Measurements from ENCODE around the gene TRAK1.

TRAK1 gene

DNA sequence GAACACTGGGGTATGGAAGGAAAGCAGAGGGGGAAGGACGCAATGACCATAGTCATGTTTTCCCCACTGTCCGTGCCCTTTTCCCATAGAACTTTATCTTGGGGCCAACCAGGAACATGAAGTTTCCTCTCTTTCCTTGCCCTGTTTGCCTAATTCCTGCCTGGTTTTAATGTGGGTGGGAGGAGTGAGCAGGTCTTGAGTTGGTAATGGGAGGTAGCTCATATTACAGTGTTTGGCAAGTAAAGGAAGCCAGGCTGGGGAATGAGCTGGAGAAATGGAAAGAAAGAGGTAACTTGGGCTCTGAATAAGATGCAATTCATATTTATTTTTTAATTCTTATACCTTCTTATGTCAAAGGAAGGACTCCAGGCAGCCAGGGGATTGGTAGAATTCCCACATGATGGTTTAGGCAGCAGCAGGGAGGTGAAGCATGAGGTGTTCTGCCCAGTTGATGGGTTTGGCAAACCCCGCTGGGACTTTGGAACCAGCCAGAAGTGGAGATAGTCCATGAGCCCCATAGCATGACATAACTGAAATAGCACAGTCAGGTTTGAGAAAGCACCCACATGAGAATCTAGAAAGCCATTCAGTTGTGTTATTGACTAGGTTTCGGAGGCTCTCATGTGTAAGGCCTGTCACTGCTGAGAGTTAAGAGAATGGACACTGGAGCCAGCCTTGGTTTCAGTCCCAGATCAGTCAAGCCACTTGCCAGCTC, 114.8 kb downstream of the TRAK1 start:
- DNase-seq (ENCODE audit: low read depth in 2 of 2): no peak

DNA sequence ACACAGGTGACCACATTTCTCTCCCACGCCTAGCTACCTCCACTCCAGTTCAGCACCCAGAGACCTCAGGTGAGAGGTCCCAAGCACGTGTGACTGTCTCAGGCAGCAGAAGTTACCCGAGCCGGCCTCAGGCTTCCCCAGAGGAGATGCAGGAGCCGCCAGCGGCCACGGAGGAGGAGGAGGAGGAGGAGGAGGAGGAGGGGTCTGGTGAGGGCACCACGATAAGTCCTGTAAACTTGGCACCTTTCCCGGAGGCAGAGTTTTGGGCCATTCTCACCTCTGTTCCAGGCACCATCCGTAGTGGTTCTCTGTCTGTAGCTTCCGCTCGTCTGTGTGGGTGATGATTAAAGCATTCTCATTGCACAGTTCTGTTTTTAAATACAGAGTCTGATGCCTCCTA, 118.8 kb downstream of the TRAK1 start:
- no peak for DNase-seq (ENCODE audit: low read depth in 2 of 2)

DNA sequence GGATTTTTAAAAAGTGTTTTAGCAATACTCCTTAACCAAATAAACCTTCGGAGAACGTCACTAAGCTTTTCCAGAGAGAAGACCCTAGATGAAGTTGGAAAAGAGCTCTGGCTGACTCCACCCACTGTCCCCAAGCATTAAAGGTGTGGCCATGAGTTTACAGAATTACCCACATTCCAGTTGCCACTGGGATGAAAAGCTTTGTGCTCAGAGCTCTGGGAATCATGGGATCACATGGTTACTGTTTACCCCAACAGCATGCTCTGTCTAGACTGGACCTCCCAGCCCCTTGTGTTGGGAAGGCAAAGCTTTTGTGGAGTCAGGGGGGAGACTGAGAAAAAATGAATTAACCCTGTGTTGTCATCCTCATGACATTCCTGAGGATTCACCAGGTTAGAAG, 119.6 kb downstream of the TRAK1 start:
- DNase-seq (ENCODE audit: low read depth in 2 of 2): no peak

DNA sequence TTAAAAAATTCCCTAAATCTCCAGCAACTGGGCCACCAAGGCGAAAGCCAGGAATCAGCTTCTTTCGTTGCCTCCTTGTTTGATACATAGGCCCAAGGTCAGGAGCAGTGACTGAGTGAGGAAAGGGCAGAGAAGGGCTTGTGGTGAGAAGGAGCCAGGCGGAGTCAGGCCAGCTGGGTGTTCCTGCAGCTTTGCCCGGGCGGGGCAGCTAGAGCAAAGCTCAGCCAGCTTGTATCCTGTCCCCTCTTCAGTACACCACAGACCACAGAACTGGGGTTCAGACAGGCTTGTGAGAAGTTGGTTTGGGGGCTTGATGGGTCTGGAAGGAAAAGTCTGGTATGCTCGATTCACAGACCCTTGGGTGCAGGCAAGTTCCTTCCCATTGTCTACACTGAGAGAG, 122.3 kb downstream of the TRAK1 start:
- no peak for DNase-seq (ENCODE audit: low read depth in 2 of 2)

DNA sequence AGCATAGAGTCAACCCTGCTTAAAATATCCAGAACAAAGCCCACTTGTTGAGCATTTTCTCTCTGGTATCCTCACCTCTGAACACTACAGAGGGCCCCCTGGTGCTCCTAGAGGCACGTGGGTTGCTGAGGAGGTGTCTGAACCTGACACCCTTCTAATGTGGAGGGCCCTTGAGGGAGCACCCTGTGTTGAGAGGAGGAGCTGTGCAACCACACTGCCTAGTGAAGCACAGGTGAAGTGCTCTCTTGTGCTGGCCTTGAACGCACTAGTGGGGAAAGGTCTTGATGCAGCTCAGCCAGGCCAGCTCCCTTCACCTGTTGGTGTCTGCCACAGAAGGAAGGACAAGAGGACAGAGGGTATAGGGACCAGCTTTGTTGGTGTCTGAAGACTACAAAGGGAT, 122.9 kb downstream of the TRAK1 start:
- no peak for DNase-seq (ENCODE audit: low read depth in 2 of 2)

DNA sequence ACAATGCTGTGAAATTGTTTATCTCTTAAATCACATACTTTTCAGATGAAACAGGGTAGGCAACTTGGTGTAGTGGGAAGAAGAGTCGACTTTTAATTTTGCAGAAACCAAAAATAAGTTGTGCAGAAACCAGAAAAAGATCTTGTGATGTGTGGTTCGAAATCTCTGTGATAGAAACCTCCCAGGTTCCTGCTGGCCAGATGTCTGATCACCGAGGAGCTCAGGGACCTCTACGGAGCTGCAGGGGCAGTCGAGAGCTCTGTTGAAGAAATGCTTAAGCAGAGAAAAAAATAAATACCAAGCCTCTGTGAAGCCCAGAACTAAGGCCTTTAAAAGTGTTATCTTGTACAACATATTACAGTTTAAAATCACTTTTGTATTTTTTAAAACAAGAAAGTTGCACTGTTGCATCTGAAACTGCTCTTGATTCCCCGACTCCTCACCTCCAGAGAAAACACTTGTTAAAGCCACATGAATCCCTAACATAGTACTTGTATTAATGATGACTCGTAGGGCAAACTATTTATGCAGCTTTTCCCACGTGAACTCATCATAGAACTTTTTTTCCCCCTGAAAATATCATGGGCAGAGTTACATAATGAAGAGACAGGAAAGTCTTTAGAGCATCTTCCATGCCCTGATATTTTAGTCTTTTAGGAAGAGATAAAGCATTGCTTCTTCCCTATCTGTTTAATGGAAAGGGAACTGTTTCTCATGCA, 123.6 kb downstream of the TRAK1 start:
- DNase-seq (ENCODE audit: low read depth in 2 of 2): no peak

DNA sequence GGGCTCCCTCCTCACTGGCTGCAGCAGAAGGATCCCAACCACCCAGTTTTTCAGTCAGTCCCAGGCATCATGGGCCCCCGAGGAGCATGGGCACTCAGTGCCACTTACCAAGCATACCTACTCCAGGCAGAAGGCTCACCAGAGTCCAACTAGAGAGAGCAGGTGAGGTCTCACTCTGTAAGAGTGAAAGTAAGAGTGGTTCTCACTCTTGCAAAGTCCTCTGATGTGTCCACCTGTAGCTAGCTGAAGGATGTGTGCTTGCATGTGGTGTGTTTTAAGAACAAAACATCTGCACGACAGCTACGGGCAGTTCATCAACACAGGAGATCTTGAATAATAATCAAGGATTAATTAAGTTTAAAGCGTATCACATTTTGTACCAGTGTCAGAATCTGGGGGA, 125.1 kb downstream of the TRAK1 start:
- DNase-seq (ENCODE audit: low read depth in 2 of 2): no peak

DNA sequence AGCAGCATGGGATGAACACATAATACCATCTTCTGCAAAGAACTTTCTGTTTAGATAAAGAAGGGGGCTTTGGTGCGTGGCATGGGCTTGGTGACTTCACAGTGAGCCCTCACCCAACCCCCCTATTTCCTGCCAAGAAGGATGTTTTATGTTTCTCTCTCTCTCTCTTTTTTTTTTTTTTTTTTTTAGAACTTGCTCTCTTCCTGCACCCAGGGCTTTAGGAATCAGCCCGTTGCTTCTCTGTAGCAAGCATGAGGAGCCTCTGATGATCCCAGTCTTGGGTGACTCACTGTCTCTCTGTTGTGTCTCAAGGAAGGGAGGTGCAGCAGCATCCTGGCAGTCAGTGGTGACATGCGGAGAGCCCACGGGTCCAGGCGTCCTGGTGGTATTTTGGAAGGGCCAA, 125.8 kb downstream of the TRAK1 start:
- no peak for DNase-seq (ENCODE audit: low read depth in 2 of 2)

DNA sequence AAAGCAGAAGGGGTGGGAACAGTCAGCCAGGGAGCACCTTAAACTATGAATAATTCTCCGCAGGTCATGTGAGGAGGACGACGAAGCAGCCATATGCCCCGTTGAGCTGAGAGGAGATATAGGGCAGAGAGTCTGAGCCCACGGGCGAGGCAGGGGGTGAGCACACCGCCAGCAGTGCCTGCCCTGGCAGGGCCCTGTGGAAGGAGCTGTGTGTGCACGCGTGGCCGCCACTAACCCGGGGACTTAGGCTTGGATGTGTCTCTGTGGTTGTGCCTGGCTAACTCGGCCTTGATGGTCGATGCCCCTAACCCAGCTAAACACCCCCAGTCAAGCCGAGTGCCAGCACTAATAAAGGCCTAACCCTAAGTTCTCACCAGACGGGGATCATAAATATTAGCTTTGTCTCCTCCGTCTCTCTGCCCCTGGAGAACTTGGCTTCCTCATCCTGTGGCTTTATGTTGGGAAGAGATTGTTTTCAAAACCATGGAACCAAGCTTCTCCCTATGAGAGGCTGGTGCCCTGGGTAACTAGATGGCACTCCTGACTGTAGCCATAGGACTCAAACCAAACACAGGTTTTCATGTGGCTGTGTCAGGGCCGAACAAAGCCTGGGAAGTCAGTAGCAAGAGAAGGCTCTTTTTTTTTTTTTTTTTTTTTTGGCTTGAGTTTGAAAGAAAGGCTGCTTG, 129.4 kb downstream of the TRAK1 start:
- no peak for DNase-seq (ENCODE audit: low read depth in 2 of 2)

DNA sequence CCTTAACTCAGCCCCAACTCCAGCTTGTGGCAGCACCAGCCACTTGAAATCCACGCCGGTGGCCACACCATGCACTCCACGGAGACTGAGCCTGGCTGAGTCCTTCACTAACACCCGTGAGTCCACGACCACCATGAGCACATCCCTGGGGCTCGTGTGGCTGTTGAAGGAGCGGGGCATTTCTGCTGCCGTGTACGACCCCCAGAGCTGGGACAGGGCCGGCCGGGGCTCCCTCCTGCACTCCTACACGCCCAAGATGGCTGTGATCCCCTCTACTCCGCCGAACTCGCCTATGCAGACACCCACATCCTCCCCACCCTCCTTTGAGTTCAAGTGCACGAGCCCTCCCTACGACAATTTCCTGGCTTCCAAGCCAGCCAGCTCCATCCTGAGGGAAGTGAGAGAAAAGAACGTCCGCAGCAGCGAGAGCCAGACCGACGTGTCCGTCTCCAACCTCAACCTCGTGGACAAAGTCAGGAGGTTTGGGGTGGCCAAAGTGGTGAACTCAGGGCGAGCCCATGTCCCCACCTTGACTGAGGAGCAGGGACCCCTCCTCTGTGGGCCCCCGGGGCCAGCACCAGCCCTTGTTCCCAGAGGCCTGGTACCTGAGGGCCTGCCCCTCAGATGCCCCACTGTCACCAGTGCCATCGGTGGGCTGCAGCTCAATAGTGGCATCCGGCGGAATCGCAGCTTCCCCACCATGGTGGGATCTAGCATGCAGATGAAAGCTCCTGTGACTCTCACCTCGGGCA, 132.0 kb downstream of the TRAK1 start:
- DNase-seq (ENCODE audit: low read depth in 2 of 2): no peak

DNA sequence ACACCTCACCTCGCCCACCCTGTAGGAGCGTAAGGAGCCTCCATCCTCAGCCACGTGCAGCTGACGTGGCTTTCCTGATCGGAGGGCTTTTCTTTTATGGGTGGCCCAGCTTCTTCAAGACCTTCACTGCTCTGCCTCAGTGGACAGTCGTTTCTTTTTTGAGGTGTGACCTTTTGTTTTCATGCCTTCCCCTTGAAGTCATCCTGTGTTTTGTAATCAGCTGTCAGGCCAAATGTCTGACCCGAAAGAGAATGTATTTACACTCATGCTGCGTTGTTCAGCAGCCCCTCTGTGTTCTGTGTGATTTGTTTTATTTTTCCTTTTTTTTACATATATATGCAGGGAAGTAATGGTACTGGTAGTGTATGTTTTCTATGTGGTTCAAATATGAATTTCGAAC, 133.0 kb downstream of the TRAK1 start:
- DNase-seq (ENCODE audit: low read depth in 2 of 2): no peak

DNA sequence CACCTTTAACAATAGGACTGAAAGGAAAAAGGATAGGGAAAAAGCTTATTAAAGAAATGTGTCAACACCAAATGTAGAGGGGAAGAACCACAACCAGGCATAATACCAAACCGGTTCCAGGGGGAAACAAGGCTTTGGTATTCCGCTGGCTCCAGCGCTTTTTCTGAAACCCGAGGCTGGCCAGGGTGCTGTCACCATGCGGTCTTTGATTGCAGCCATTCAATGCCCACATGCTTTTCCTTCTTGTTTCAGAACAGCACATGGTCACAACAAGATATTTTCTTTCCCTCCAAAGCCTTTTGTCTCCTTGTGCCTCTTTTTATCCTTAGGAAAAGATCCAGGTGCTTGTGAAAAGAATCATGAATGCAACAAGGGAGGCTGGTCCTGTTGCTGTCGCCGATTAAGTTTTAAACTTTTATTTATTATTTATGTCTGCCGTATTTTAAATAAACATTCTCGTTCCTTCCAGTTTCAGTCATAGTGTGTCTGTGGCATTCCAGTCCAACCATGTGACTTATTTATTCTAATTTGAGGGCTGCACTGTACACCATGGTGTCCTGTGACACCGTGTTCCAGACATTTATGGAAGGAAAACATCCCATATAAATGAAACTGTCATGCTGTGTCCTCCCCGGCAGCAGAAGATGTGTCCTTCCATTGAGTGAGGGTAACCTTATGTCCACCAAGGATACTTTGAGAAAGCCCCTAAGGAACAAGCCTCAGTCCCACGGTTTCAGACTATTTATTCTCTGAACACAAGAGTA, 133.7 kb downstream of the TRAK1 start:
- DNase-seq (ENCODE audit: low read depth in 2 of 2): no peak

DNA sequence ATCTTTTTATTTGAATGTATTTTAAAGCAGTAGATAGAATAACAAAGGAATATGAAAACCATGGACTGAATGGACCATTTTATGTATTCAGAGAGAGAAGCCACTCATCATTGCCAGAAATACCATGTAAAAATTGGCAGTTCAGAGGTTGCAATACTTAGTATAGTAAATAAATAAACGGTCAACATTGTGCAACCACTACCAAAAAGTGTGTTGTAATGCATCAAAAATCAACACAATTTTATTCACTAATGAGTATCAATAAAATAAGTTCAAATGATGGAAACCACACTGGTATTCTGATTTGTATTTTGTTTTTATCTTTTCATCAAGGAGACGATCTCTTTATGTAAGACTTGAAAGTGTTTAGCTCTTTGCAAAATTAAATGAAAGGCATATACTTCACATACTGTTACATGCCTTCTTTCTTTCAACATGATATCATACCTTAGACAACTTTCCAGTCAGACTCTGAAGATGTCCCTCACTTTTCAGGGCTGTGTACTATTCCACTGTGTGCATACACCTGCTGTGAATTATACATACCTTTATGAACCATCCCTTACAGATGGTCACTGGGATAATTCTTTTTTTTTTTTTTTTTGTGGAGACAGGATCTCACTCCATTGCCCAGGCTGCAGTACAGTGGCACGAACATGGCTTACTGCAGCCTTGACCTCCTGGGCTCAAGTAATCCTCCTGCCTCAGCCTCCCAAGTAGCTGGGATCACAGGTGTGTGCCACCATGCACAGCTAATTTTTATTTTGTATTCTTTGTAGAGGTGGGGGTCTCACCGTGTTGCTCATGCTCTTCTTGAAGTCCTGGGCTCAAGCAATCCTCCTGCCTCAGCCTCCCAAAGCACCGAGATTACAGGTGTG, 134.6 kb downstream of the TRAK1 start:
- no peak for DNase-seq (ENCODE audit: low read depth in 2 of 2)

DNA sequence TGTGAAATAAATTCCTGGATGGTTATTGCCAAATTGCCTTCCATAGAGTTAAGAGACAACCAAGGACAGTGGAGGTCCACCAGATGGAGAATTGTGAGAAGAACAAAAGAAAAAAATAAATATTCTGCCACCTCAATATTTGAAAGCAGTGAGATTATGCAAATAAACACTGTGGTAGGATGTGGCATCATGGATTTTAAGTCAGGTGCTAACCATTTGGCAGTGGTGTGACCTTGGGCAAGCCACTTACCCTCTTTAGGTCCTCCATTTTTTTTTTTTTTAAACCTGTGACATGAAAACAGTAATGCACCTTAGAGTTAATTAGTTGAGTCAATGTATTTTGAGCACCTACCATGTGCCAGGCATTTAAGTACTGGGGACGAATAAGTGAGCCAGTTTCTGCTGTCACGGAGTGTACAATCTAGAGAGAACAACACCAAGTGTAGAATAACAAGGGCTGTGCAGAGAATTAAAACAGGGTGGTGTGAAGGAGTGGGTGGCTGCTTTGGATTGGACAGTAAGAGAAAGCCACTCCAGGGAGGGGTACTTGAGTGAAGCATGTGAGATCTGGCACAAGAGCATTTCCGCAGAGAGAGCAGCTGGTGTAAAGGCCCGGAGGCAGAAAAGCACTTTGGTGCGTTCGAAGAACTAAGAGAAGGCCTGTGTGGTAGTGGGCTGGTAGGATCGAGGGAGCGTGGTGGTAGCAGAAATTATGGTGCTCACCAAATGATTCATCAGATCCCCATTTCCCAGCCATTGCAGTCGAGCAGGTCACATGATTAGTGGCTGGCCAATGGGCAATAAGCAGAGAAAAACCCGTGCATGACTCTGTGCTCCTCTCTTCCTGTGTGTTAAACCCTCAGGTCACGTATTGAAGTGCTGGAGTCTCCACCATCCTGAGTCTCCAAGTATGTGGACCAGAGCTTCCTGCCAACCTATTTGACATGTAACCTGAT, 135.6 kb downstream of the TRAK1 start:
- no peak for DNase-seq (ENCODE audit: low read depth in 2 of 2)

DNA sequence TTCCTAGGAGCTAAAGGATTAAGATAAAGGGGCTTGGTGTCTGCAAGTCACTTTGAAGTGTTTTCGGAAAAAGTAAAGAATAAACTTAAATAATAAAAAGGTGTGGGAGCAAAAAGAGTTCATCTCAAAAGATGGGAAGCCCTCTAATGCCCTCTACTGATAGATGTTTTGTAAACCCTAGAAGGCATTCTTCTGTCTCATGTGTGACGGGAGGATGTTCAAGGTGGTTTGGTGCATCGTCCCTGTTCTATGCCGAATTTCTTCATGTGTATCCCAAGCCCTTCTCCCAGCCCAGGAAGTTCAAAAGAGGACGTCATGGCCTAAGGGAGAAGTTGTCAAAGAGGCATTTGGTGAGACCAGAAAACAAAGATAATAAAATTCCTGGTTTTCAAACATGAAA, 137.6 kb downstream of the TRAK1 start:
- no peak for DNase-seq (ENCODE audit: low read depth in 2 of 2)

DNA sequence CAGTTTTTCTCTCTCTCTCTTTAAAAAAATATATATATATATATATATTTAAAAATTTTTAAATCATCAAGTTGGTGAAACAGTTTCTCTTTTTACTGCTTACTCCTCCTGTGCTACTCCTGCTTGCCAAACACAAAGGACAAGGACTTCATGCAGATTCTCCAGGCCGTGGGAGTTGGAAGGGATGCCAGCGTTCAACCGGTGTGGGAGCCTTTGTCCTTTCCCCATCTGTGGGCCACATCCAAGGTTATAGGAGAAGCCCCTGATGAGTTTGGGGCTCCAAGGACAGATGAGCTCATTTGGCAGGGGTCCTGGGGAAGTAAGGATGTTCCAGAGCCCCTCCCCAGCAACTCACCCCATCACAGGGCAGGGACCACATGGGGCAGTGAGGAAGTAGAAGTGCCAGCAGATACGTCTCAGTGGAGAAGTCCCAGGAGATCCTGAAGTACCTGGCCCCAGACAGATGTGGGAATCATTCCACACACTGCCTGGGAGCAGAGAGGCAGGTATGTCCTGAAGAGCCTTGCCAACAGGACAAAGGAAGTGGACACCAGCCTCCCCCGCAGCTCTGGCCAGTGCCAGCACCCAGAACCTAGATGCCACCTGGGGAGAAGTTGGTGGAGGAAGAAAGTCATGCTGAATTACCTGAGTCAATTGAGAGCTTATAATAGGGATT, 138.2 kb downstream of the TRAK1 start:
- no peak for DNase-seq (ENCODE audit: low read depth in 2 of 2)

DNA sequence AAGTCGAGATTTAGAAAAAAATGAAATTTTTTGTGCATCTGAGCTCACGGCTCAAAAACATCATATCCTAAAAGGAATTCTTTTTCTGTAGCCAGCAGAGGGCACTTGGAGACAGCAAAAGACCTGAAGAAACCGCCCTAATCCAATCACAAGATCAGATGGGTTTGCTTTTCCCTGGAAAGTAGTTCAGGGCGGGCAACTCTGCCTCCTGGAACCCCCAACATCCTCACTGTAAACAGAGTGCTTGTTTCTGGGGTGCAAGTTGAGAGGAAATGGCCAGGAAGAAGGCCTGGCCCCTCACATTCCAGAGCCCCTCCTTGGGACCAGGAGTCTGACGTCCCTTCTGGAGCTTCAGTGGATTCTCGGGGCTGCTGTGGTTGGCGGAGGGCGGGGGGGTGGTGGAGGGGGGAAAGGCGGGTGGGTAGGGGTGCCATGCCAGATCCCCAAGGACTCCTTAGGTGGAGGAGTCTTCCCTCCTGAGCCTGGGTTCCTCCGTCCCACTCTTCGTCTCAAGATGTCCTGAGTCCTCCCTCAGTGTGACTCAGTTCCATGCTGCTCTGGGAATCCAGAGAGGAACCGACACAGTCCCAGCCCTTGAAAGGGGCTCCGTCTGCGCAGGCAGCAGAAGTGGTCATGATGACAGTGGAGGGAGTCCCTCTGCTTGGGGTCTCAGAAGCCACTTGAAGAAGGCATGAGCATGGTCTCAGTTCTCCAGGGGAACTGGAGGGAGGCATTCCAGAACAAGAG, 139.0 kb downstream of the TRAK1 start:
- DNase-seq (ENCODE audit: low read depth in 2 of 2): no peak

DNA sequence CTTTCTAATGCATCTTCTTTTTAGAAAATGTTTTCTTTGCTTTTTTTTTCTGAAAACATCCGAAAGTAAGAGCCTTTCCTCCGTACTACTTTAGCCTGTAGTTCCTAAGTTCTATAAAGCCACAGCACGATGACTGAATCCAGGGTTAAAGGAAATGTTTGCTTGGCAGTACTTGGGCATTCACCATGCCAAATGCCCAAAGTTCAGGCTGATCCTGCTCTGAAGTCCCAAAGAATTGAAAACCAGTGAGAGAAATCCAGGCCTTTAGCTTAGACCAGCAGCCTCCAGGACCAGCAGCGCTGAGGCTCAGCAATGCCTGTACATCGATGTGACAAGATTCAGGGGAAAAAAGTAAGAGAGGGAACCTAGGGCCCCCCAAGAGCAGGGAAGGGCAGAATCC, 139.7 kb downstream of the TRAK1 start:
- no peak for DNase-seq (ENCODE audit: low read depth in 2 of 2)

All from stimulated activated CD4-positive, alpha-beta T cell treated with anti-CD3 and anti-CD28 coated beads, Interleukin-1b, Interleukin-23, amount 100 ng/mL, for 4 hours (primary cell).